GM23248 (cell line): ENCODE results near the gene KCTD17.

Experiments
- EZH2 ChIP-seq: fragments of 200-600 bp; sonication (generic); IDR thresholded peaks from 2 replicates; pipeline ENCODE4 v1.6.1; 2018; ENCODE audit warnings: antibody characterized with exemption, mild to moderate bottlenecking; ENCODE audit not compliant: insufficient read depth, poor library complexity, severe bottlenecking
- EZH2phosphoT487 ChIP-seq: fragments of 200-600 bp; sonication (generic); IDR thresholded peaks from 2 replicates; pipeline ENCODE4 v1.6.1; 2018; ENCODE audit warnings: antibody characterized with exemption, moderate library complexity, mild to moderate bottlenecking, low read depth; ENCODE audit not compliant: insufficient read depth

DNA sequence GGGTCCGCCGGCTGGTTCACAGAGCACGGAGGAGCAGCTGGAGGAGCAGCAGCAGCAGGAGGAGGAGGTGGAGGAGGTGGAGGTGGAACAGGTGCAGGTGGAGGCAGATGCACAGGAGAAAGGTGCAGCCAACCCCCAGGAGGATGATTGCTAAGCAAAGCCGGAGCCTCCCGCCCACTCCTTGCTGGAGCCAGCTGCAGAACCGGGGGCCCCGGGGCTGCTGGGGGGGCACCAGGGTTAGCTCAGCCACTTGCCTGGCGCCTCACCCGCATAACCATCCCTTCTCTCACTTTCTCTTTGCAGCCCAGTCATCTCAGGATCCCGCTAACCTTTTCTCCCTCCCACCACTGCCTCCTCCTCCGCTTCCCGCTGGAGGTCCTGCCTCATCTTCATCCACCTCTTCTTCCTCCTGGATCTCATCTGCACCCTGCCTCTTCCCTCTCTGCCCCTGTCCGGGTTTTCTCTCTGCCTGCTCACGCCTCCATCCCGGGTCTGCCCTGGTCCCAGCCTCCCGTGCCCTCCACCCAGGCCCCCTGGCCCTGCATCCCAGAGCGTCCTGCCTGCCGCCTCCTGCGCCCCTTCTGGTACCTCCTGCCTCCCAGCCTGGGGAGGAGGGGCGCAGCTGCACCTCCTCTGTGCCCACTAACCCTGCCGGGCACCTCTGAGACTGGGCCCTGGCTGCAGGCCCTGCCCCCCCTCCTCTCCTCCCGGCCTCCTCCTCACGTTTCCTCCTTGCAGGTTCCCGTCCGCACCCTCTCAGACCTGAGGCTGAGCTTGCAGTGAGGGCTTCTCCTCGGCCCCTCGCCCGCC lies 9.5 kb downstream of the KCTD17 start:
- TF ChIP-seq EZH2 (no peak), EZH2phosphoT487 (no peak)
